Measurements from ENCODE around the gene MRGPRF.

DNA sequence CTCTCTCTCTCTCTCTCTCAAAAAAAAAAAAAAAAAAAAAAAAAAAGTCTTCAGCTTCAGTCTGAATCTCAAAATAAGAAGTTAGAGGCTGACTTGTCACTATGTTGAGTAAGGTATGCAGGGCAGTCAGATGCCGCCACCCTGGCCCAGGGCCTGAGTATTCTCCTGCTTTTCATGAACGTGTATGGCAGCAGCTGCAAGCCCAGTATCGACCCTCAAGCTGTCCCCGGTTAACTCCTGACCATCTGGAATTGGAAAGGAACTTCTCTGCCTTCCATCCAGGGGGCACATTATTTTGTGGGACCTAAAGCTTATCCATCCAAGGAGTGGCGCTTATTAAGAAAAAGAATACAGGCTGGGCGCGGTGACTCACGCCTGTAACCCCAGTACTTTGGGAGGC is 43.7 kb downstream of the MRGPRF start:
- TF ChIP-seq POLR2A (IDR thresholded peaks at IDR 0.05; ENCODE audit: low read length) (no peak), GATA1 (IDR thresholded peaks at IDR 0.05; ENCODE audit: low read depth, low read length) (no peak)
